Lower lobe of right lung (tissue), 2 donors: ENCODE measurements around the gene USP32. TPM values are rescaled to one million over a fixed set of nuclear protein-coding genes. Genes with fewer than 3 reads are reported as not detected.

Experiments used
- ATAC-seq, 2 donors: fragments of 200-7000 bp; cut with Tn5 transposase; one replicate each; pipeline ENCODE4 v1.9.1; 2020 to 2022; ENCODE audit warnings: mild to moderate bottlenecking in 2 of 2, moderate library complexity in 2 of 2
- DNase-seq: peaks from one replicate; pipeline ENCODE4 v3.0.0-alpha.2; 2020
- H3K27ac ChIP-seq: fragments of 200-600 bp; one replicate; pipeline ENCODE4 v1.8.0; 2022
- H3K27me3 ChIP-seq: fragments of 200-600 bp; one replicate; pipeline ENCODE4 v1.8.0; 2022; ENCODE audit warnings: low read depth
- H3K36me3 ChIP-seq: fragments of 200-600 bp; one replicate; pipeline ENCODE4 v1.8.0; 2022; ENCODE audit warnings: mild to moderate bottlenecking
- H3K4me1 ChIP-seq: fragments of 200-600 bp; one replicate; pipeline ENCODE4 v1.8.0; 2022
- H3K4me3 ChIP-seq: fragments of 200-600 bp; one replicate; pipeline ENCODE4 v1.8.0; 2022; ENCODE audit warnings: mild to moderate bottlenecking
- H3K9me3 ChIP-seq: fragments of 200-600 bp; one replicate; pipeline ENCODE4 v1.8.0; 2022
- CTCF ChIP-seq: fragments of 200-600 bp; IDR thresholded peaks from one replicate; pipeline ENCODE4 v1.8.0; 2022; ENCODE audit warnings: antibody characterized with exemption, mild to moderate bottlenecking
- intact Hi-C: fragments of 100-400 bp; cut with DNase I; formaldehyde crosslinking; loops from one replicate; pipeline ENCODE4 v1.11.0; 2022
- total RNA-seq: library from RNA; stranded (reverse); fragmentation: NEBNext Ultra II Directional; extraction: Animal tissue kit (Norgen Biotek cat#: 25700); gene quantifications from one replicate; pipeline ENCODE4 v1.2.1, GENCODE V29; 2021
- donor health status: DM: no; HTN: yes; CAD: no; lungs with severe emphysema.

The USP32 gene
- total RNA-seq, 1 donor from 2014 or later, result 68.9 TPM

DNA sequence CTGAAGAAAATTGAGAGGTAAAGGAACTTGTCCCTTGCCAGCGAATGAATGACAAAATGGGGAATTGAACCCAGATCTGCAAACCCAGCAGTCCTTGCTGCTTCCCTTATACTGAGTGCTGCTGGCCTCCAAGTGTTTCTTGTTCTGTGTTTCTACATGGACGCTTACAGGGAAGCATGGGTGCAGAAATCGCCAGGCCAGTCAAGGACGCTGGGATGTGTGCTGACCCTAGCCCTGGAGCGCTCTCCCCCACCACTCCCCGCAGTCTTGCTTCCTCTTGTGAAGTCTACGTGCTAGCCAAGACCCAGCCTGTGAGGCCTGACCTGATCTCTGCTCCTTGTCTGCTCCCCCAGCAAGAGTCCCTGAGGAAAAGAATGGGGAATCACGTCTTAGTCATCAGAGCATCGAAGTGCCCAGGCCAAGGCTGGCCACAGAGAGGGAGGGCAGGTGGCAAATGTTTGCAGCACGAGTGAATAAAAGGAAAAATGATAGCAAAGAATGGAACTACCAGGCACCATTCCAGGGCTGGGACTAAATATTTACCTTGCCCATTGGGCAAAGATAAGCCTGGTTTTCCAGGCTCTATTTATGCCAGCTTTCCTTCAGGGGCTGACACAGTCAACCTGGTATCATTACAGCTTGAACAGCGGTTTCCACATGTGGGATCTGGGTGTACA is 224.7 kb downstream of the USP32 start:
- no peak overlapping the region for H3K4me3 ChIP-seq
- no peak overlapping the region for H3K27ac ChIP-seq
- intact Hi-C loops, result no loop called here
- ATAC-seq (no peak), DNase-seq (no peak)
- TF ChIP-seq CTCF, result no peak
- H3K9me3 ChIP-seq, result no peaks in the 10 kb centered on the region
- H3K27me3 ChIP-seq, result no peaks in the 10 kb centered on the region
- no peaks in the 10 kb centered on the region for H3K36me3 ChIP-seq
- peaks cover 63% of the 10 kb centered on the region for H3K4me1 ChIP-seq

GRCh38 chr17:60165971-60166370 is 226.0 kb downstream of the USP32 start:
- H3K9me3 ChIP-seq, result no peaks in the 10 kb centered on the region
- DNase-seq, result no peak
- no peaks in the 10 kb centered on the region for H3K27me3 ChIP-seq
- H3K4me1 ChIP-seq, result peaks cover 63% of the 10 kb centered on the region
- H3K27ac ChIP-seq, result no peak overlapping the region
- no peak for ATAC-seq
- no peak overlapping the region for H3K4me3 ChIP-seq
- no peaks in the 10 kb centered on the region for H3K36me3 ChIP-seq
- intact Hi-C loops, result no loop called here
- no peak for TF ChIP-seq CTCF

DNA sequence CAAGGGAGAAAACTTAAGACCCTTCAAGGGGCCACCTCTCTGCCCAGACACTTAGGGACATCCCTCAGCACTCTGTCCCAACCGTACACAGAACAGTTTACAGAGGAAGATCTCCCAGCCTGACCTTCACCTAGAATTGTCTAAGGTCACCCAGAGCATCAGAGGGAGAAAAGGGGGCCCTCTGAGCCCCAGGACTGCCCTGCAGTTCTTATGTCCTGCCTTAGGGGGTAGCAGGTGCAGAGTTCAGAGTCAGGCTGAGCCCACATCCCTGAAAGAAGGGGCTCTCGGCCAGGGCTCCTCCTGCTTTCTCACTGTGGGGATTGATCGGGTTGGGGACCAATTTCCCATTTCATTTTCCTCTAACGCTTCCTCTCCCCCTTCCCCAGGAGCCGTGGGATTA is 226.7 kb downstream of the USP32 start:
- no peaks in the 10 kb centered on the region for H3K36me3 ChIP-seq
- no peak overlapping the region for H3K4me3 ChIP-seq
- no peaks in the 10 kb centered on the region for H3K9me3 ChIP-seq
- no peak for TF ChIP-seq CTCF
- no peak overlapping the region for H3K27ac ChIP-seq
- no peaks in the 10 kb centered on the region for H3K27me3 ChIP-seq
- ATAC-seq, result no peak
- intact Hi-C loops, result no loop called here
- H3K4me1 ChIP-seq, result peaks cover 57% of the 10 kb centered on the region
- DNase-seq, result no peak

GRCh38 chr17:60164697-60165096 is 227.2 kb downstream of the USP32 start:
- Histone ChIP-seq H3K4me1 (peaks cover 52% of the 10 kb centered on the region), H3K4me3 (no peak overlapping the region), H3K9me3 (no peaks in the 10 kb centered on the region), H3K36me3 (no peaks in the 10 kb centered on the region), H3K27me3 (peaks cover 3% of the 10 kb centered on the region), H3K27ac (peak overlapping the region; percentile 74)
- DNase-seq, result no peak
- TF ChIP-seq CTCF, result no peak
- intact Hi-C loops, result no loop called here
- no peak for ATAC-seq

DNA sequence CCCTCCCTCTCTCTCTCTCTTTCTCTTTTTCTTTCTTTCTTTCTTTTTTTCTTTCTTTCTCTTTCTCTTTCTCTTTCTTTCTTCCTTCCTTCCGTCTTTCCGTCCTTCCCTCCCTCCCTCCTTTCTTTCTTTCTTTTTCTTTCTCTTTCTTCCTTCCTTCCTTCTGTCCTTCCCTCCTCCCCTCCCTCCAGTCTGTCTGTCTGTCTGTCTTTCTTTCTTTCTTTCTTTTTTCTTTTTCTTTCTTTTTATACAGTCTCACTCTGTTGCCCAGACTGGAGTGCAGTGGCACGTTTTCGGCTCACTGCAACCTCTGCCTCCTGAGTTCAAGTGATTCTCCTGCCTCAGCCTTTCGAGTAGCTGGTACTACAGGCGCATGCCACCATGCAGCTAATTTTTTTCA is 227.8 kb downstream of the USP32 start:
- intact Hi-C loops, result no loop called here
- peak overlapping the region; percentile 74 for H3K27ac ChIP-seq
- TF ChIP-seq CTCF, result no peak
- H3K4me1 ChIP-seq, result peaks cover 47% of the 10 kb centered on the region
- peaks cover 4% of the 10 kb centered on the region for H3K27me3 ChIP-seq
- DNase-seq, result no peak
- ATAC-seq, result no peak
- no peaks in the 10 kb centered on the region for H3K9me3 ChIP-seq
- H3K4me3 ChIP-seq, result no peak overlapping the region
- H3K36me3 ChIP-seq, result no peaks in the 10 kb centered on the region
